Measurements from ENCODE around the gene HYAL2. TPM values are rescaled to one million over a fixed set of nuclear protein-coding genes. Genes with fewer than 3 reads are reported as not detected.

The HYAL2 gene
- total and polyA plus RNA-seq, 2 of the 8 experiments (the other 6 are each of a cell fraction or from before 2014, with no cell fraction given), result 51.9 to 176 TPM

GRCh38 chr3:50304601-50305000, 17.9 kb downstream of the HYAL2 start:
- H3K23ac ChIP-seq (ENCODE audit: insufficient read length), result no peak overlapping the region
- no peak for DNase-seq (ENCODE audit: low read depth in 1 of 2, low spot score in 2 of 2)
- no peaks in the 10 kb centered on the region for H3K27me3 ChIP-seq (replicated peaks in 1 of 4; ENCODE audit: control insufficient read depth in 3 of 4, extremely low read depth in 1 of 4, insufficient read depth in 3 of 4, low read length in 3 of 4)
- no peak for FAIRE-seq
- no peak overlapping the region for H2AFZ ChIP-seq (ENCODE audit: low read length)
- peaks cover 0 to 20% (median 11%) of the 10 kb centered on the region in 4 experiments; a peak in 6 of 7 replicates for H3K4me1 ChIP-seq (replicated peaks in 1 of 4; ENCODE audit: control insufficient read depth in 3 of 4, insufficient read depth in 4 of 4, low read length in 3 of 4)
- ChIA-PET CTCF (ENCODE audit: partially characterized antibody) (interaction anchor here (0.7 to 3.1 kb wide), 3 partner anchors 19 to 58 kb away, joined by 3 to 18 read pairs (median 3); partner anchors contain the start of genes HYAL2 and RASSF1), POLR2A (ENCODE audit: partially characterized antibody) (interaction anchor here (1.0 to 11.3 kb wide), 3 partner anchors 14 to 24 kb away, joined by 4 to 149 read pairs (median 15); partner anchors contain the start of genes HYAL2 and TUSC2)
- no peaks in the 10 kb centered on the region for H3K36me3 ChIP-seq (ENCODE audit: control insufficient read depth in 2 of 4, insufficient read depth in 4 of 4, low read length in 3 of 4)
- no peak overlapping the region for H4K5ac ChIP-seq (ENCODE audit: insufficient read length, low read depth, low read length)
- no peak overlapping the region for H3K18ac ChIP-seq (ENCODE audit: extremely low read depth, low read length)
- H4K8ac ChIP-seq (ENCODE audit: extremely low read depth, insufficient read depth, low read length), result no peak overlapping the region
- no peak overlapping the region for H2BK120ac ChIP-seq (replicated peaks; ENCODE audit: low read depth, low read length)
- H3K23me2 ChIP-seq (ENCODE audit: low read depth, low read length), result no peaks in the 10 kb centered on the region; the same call in 1 of the 2 replicates
- H3K9me3 ChIP-seq (ENCODE audit: insufficient read depth in 2 of 2, low read depth in 1 of 2, low read length in 1 of 2), result peaks cover 9 to 20% of the 10 kb centered on the region in 2 experiments; a peak in 3 of 4 replicates
- H2BK5ac ChIP-seq (ENCODE audit: low read depth, low read length), result no peak overlapping the region
- no peak overlapping the region for H3K9ac ChIP-seq (replicated peaks in 1 of 4; ENCODE audit: extremely low read depth in 1 of 4, low read depth in 3 of 4, low read length in 3 of 4)
- no peak overlapping the region for H3K56ac ChIP-seq (replicated peaks; ENCODE audit: insufficient read length, low read depth, low read length)
- no peak overlapping the region for H3K27ac ChIP-seq (ENCODE audit: low read depth, low read length)
- H3K79me2 ChIP-seq (ENCODE audit: control insufficient read depth in 1 of 2, insufficient read depth in 2 of 2, low read length in 2 of 2), result no peaks in the 10 kb centered on the region
- no peak overlapping the region for H3K4ac ChIP-seq (replicated peaks; ENCODE audit: insufficient read length, low read depth, low read length)
- 0 out of 2 replicates have a peak overlapping the region, but pooled peaks have one; percentile 24 for H2AK5ac ChIP-seq (ENCODE audit: low read depth, low read length)
- H2BK20ac ChIP-seq (ENCODE audit: low read length), result no peak overlapping the region
- H3K79me1 ChIP-seq (ENCODE audit: low read depth, low read length), result no peaks in the 10 kb centered on the region
- H3K14ac ChIP-seq (ENCODE audit: insufficient read length), result no peak overlapping the region
- H3K4me3 ChIP-seq (ENCODE audit: extremely low read depth in 1 of 4, insufficient read depth in 2 of 4, low read depth in 3 of 4, low read length in 4 of 4), result no peak overlapping the region
- no peak overlapping the region for H4K91ac ChIP-seq (replicated peaks; ENCODE audit: insufficient read length, low read length)
- H4K20me1 ChIP-seq (replicated peaks in 1 of 2; ENCODE audit: control insufficient read depth in 1 of 2, insufficient read depth in 2 of 2, low read length in 2 of 2), result no peaks in the 10 kb centered on the region
- no peak overlapping the region for H2BK12ac ChIP-seq (ENCODE audit: low read depth, low read length)
- no peak overlapping the region for H3K4me2 ChIP-seq (ENCODE audit: insufficient read depth in 1 of 2, low read depth in 2 of 2, low read length in 2 of 2)
- no peak overlapping the region for H2BK15ac ChIP-seq (ENCODE audit: low read length)
- TF ChIP-seq POLR2AphosphoS5 (IDR thresholded peaks at IDR 0.05; ENCODE audit: low read depth, low read length) (no peak), HDAC2 (IDR thresholded peaks at IDR 0.05; ENCODE audit: borderline replicate concordance in 1 of 2, low read depth in 2 of 2, low read length in 2 of 2) (no peak), E2F6 (IDR thresholded peaks at IDR 0.05) (no peak), CHD2 (IDR thresholded peaks at IDR 0.05; ENCODE audit: low read length) (no peak), SP4 (IDR thresholded peaks at IDR 0.05; ENCODE audit: low read length) (no peak), JUN (IDR thresholded peaks at IDR 0.05; ENCODE audit: low read depth, low read length) (no peak), SRF (IDR thresholded peaks at IDR 0.05; ENCODE audit: low read depth, low read length) (no peak), TAF7 (optimal IDR thresholded peaks at IDR 0.05; ENCODE audit: borderline replicate concordance, low read depth, low read length) (no peak), EGR1 (IDR thresholded peaks at IDR 0.05; ENCODE audit: borderline replicate concordance, low read depth, low read length) (no peak), ATF2 (IDR thresholded peaks at IDR 0.05; ENCODE audit: low read length) (no peak), ATF3 (IDR thresholded peaks at IDR 0.05; ENCODE audit: insufficient read depth, low read depth, low read length) (no peak)
